ENCODE results near the gene ATP23. TPM values are rescaled to one million over a fixed set of nuclear protein-coding genes. Genes with fewer than 3 reads are reported as not detected.

ATP23 gene
- total RNA-seq, 2 donors from 2014 or later: 4.3 to 6.4 TPM

GRCh38 chr12:58007875-58008274, 66.5 kb downstream of the ATP23 start:
- peaks cover 16% of the 10 kb centered on the region for H3K27me3 Mint-ChIP-seq
- peaks cover 2% of the 10 kb centered on the region for H3K36me3 Mint-ChIP-seq (ENCODE audit: low read depth)
- no peaks in the 10 kb centered on the region for H3K4me1 Mint-ChIP-seq
- no peak overlapping the region for H3K4me3 Mint-ChIP-seq
- DNase-seq: no peak
- no peak for ATAC-seq
- no peaks in the 10 kb centered on the region for H3K9me3 ChIP-seq (ENCODE audit: control insufficient read depth, low read length, poor library complexity, severe bottlenecking)
- no peak overlapping the region for H3K27ac Mint-ChIP-seq

GRCh38 chr12:58008634-58009033, 67.3 kb downstream of the ATP23 start:
- Mint-ChIP-seq H3K27ac (no peak overlapping the region), H3K4me1 (no peaks in the 10 kb centered on the region), H3K4me3 (no peak overlapping the region), H3K36me3 (ENCODE audit: low read depth) (peaks cover 2% of the 10 kb centered on the region), H3K27me3 (peaks cover 19% of the 10 kb centered on the region)
- ATAC-seq (no peak), DNase-seq (no peak)
- H3K9me3 ChIP-seq (ENCODE audit: control insufficient read depth, low read length, poor library complexity, severe bottlenecking): no peaks in the 10 kb centered on the region

Other genes starting within 250 kb of the ATP23 start
- 100 to 1,000 TPM; 138 to 142 TPM for gene OS9, start 247.4 kb upstream of the ATP23 start, total RNA-seq
- gene AGAP2, start 202.8 kb upstream of the ATP23 start, total RNA-seq: 10 to 100 TPM; 46.5 to 57.6 TPM
- gene TSPAN31, start 196.5 kb upstream of the ATP23 start, total RNA-seq: 10 to 100 TPM in 1 of 2 donors, 1 to 10 TPM in 1; 9.6 to 11.8 TPM
- 10 to 100 TPM; 20.8 to 21.3 TPM for gene CDK4, start 189.3 kb upstream of the ATP23 start, total RNA-seq
- gene MARCHF9, start 186.5 kb upstream of the ATP23 start, total RNA-seq: 10 to 100 TPM; 45.3 to 62.4 TPM
- 1 to 10 TPM; 1.4 to 1.7 TPM for gene CYP27B1, start 174.5 kb upstream of the ATP23 start, total RNA-seq
- gene METTL1, start 169.5 kb upstream of the ATP23 start, total RNA-seq: 10 to 100 TPM; 15.0 to 20.9 TPM
- 1 to 10 TPM; 4.0 to 6.6 TPM for gene EEF1AKMT3, start 169.0 kb upstream of the ATP23 start, total RNA-seq
- gene TSFM, start 158.8 kb upstream of the ATP23 start, total RNA-seq: 10 to 100 TPM; 12.5 to 17.9 TPM
- 1 to 10 TPM; 1.3 to 1.4 TPM for gene AVIL, start 122.8 kb upstream of the ATP23 start, total RNA-seq
- 100 to 1,000 TPM; 114 to 132 TPM for gene CTDSP2, start 94.8 kb upstream of the ATP23 start, total RNA-seq